H1 (cell line): ENCODE measurements around the gene CACNA2D1. TPM values are rescaled to one million over a fixed set of nuclear protein-coding genes. Genes with fewer than 3 reads are reported as not detected.

ENCODE experiments used
- KDM4A ChIP-seq: IDR thresholded peaks from one replicate; pipeline ENCODE4 v1.7.1; 2012; ENCODE audit warnings: low read depth, mild to moderate bottlenecking, moderate library complexity, low read length, inconsistent platforms; ENCODE audit not compliant: severe bottlenecking
- polyA plus RNA-seq, 7 experiments: library from polyadenylated mRNA; depleted of rRNA in 3 of 7; stranded (reverse) in 5 of 7; unstranded in 2 of 7; fragments of >200 nt in 5 of 7; fragments of 200-250 nt in 2 of 7; gene quantifications; 1 replicate in 5 of 7; 2 replicates in 1 of 7; 4 replicates in 1 of 7; pipeline versions ENCODE4 v1.2.1 to v1.2.3, GENCODE V29; 2011 to 2013; ENCODE audit warnings: missing spikeins in 2 of 7, mixed read lengths in 2 of 7
- total RNA-seq: library from RNA; stranded (reverse); fragmentation: NEBNext Ultra II Directional; extraction: Animal tissue kit (Norgen Biotek cat#: 25700); gene quantifications from 2 replicates; pipeline ENCODE4 v1.2.1, GENCODE V29; 2021

The CACNA2D1 gene
- total and polyA plus RNA-seq, 2 of the 8 experiments (the other 6 are each of a cell fraction or from before 2014, with no cell fraction given), result 4.3 to 27.3 TPM

- TF ChIP-seq KDM4A, result no peak
Measured at GRCh38 chr7:82405301-82405700, 38.3 kb downstream of the CACNA2D1 start (continued).
